Colonic mucosa (tissue), 4 donors: ENCODE results near the gene MAP2K5. TPM values are rescaled to one million over a fixed set of nuclear protein-coding genes. Genes with fewer than 3 reads are reported as not detected.

Experiments
- DNase-seq: peaks from one replicate; pipeline ENCODE4 v3.0.0-alpha.2; 2020
- H3K27ac ChIP-seq: fragments of 200-600 bp; one replicate; pipeline ENCODE4 v1.8.0; 2021
- H3K27me3 ChIP-seq: fragments of 200-600 bp; one replicate; pipeline ENCODE4 v1.8.0; 2021
- H3K36me3 ChIP-seq: fragments of 200-600 bp; one replicate; pipeline ENCODE4 v1.8.0; 2021
- H3K4me1 ChIP-seq: fragments of 200-600 bp; one replicate; pipeline ENCODE4 v1.8.0; 2021; ENCODE audit warnings: mild to moderate bottlenecking
- H3K4me3 ChIP-seq: fragments of 200-600 bp; one replicate; pipeline ENCODE4 v1.8.0; 2021
- H3K9ac ChIP-seq, 2 donors: one replicate each; pipeline ENCODE4 v1.7.0; 2013; ENCODE audit warnings: control low read depth in 2 of 2, low read depth in 2 of 2, low read length in 2 of 2
- H3K9me3 ChIP-seq: fragments of 200-600 bp; one replicate; pipeline ENCODE4 v1.8.0; 2021
- intact Hi-C: fragments of 100-400 bp; cut with DNase I; formaldehyde crosslinking; loops from one replicate; pipeline ENCODE4 v1.14.1; 2022
- total RNA-seq, 2 donors: library from RNA; stranded (reverse); fragmentation: NEBNext Ultra II Directional in 1 of 2; extraction: Animal tissue kit (Norgen Biotek cat#: 25700) in 1 of 2; gene quantifications; one replicate each; pipeline ENCODE4 v1.2.1, GENCODE V29; 2021
- TF ChIP-seq, protein P1 (sequence below): fragments of 200-600 bp; IDR thresholded peaks from one replicate; pipeline ENCODE4 v1.8.0; 2022; ENCODE audit warnings: antibody characterized with exemption, mild to moderate bottlenecking
- donor health status: healthy.
- donor health status: DM: no; HTN: no; CAD: no.
- donor health status: DM: no; HTN: no; CAD: no.

The MAP2K5 gene
- total RNA-seq, 2 donors from 2014 or later: 19.1 to 20.2 TPM

DNA sequence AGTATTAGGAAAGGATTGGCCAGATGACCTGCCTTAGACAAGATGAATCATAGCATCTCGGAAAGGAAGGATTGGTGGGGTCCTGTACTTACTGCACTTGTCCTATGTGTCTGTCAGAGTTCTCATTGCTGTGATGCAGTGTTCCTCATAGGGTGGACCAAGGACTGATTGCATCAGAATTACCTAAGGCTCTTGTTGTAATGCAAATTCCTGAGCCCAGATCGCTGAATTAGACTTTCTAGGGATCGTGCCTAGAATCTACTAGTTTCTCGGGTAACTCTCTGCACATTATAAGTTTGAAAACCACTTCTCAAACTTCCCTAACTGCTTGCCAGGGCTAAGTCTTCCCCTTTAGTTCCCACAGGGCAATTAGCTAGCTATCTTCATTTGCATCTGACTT is 207.9 kb downstream of the MAP2K5 start:
- H3K4me1 ChIP-seq: peaks cover 3% of the 10 kb centered on the region
- DNase-seq: no peak
- H3K27me3 ChIP-seq: no peaks in the 10 kb centered on the region
- H3K9ac ChIP-seq: no peak overlapping the region
- TF ChIP-seq, protein P1, sequence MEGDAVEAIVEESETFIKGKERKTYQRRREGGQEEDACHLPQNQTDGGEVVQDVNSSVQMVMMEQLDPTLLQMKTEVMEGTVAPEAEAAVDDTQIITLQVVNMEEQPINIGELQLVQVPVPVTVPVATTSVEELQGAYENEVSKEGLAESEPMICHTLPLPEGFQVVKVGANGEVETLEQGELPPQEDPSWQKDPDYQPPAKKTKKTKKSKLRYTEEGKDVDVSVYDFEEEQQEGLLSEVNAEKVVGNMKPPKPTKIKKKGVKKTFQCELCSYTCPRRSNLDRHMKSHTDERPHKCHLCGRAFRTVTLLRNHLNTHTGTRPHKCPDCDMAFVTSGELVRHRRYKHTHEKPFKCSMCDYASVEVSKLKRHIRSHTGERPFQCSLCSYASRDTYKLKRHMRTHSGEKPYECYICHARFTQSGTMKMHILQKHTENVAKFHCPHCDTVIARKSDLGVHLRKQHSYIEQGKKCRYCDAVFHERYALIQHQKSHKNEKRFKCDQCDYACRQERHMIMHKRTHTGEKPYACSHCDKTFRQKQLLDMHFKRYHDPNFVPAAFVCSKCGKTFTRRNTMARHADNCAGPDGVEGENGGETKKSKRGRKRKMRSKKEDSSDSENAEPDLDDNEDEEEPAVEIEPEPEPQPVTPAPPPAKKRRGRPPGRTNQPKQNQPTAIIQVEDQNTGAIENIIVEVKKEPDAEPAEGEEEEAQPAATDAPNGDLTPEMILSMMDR: no peak
- H3K27ac ChIP-seq: no peak overlapping the region
- intact Hi-C loops: no loop called here
- no peaks in the 10 kb centered on the region for H3K9me3 ChIP-seq
- no peak overlapping the region for H3K4me3 ChIP-seq
- H3K36me3 ChIP-seq: no peaks in the 10 kb centered on the region

- TF ChIP-seq, protein P1: no peak
- Histone ChIP-seq H3K36me3 (no peaks in the 10 kb centered on the region), H3K4me3 (no peak overlapping the region), H3K9ac (no peak overlapping the region), H3K27ac (no peak overlapping the region), H3K27me3 (no peaks in the 10 kb centered on the region), H3K4me1 (no peaks in the 10 kb centered on the region), H3K9me3 (no peaks in the 10 kb centered on the region)
- DNase-seq: no peak
- intact Hi-C loops: no loop called here
Observed at GRCh38 chr15:67753891-67754290, 211.4 kb downstream of the MAP2K5 start.

DNA sequence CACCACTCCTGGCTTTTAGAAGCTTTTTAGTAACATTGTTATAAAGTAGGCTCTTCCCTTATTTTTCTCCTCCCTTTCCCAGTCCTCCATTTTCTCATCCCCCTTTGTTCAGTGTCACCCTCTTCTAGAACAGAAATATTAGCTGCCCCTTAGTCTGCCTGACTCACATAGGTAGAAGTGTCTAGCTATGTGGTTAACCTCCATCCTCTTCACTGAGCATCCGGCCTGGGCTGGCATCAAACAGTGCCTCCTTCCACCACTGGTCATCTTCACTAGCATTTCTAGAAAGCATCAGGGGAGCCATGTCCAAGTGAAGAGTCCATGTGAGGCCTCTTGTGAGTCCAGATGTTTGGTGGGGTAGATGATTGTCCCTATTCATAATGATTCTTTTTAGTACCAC is 212.8 kb downstream of the MAP2K5 start:
- TF ChIP-seq, protein P1: no peak

DNA sequence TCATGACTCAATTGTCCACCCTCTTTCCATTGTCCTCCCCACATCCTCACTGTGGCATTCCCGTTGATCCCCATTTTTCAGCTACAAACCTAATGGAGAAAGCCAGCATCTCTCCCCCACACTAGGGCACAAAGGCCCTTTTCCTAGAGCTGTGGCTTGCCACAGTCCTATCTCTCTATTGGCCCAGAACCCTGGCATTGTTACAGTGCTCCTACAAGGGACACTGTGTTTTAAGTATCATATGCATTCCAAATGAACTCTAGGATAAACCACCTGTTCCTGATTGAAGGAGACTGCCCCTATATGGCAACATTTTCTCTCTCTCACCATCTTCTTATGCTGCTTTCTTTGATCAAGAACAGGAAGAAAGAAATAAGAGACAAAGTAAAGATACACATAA is 213.4 kb downstream of the MAP2K5 start:
- Histone ChIP-seq H3K36me3 (no peaks in the 10 kb centered on the region), H3K4me1 (no peaks in the 10 kb centered on the region)

More for the DNA sequence above, 212.8 kb downstream of the MAP2K5 start:
- DNase-seq: no peak
- intact Hi-C loops: no loop called here
- H3K4me3 ChIP-seq: no peak overlapping the region
- no peak overlapping the region for H3K27ac ChIP-seq
- H3K9ac ChIP-seq: no peak overlapping the region
- H3K9me3 ChIP-seq: no peaks in the 10 kb centered on the region
- H3K27me3 ChIP-seq: no peaks in the 10 kb centered on the region
- H3K36me3 ChIP-seq: no peaks in the 10 kb centered on the region
- H3K4me1 ChIP-seq: no peaks in the 10 kb centered on the region

DNA sequence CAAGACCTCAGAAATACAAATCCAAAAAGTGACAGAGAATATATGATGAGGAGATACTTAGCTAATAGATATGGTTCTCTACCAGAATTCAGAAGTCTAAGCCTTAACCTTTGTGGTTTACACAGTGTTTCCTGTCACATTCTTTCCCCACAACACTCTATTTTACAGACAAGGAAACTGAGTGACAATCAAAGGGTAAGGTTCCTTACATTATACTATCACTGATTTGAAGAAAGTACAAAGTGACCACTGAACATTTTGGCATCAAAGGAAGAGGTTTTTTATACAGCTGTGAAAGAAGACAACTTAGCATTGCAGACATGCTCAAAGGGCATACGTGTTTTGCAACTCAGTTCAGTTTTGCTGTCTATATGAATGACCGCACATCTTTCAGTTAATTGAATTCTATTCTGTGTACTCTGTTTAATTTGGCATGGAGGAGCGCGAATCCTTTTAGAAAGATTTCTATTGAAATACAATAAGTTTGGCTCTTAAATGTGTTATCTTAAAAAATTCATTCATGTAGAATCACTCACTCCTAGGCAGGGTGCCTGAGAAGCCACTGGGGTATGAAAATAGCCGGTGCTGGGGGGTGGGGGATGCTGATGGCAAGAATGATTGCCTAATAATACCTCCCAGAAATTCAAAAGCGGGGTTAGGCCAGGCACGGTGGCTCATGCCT is 216.3 kb downstream of the MAP2K5 start:
- Histone ChIP-seq H3K36me3 (no peaks in the 10 kb centered on the region), H3K27ac (no peak overlapping the region), H3K4me3 (no peak overlapping the region), H3K9me3 (no peaks in the 10 kb centered on the region), H3K4me1 (no peaks in the 10 kb centered on the region), H3K9ac (no peak overlapping the region), H3K27me3 (no peaks in the 10 kb centered on the region)
- no peak for DNase-seq
- intact Hi-C loops: no loop called here
- TF ChIP-seq, protein P1: no peak

More for the DNA sequence above, 213.4 kb downstream of the MAP2K5 start:
- Histone ChIP-seq H3K4me3 (no peak overlapping the region), H3K9ac (no peak overlapping the region), H3K27ac (no peak overlapping the region), H3K9me3 (no peaks in the 10 kb centered on the region), H3K27me3 (no peaks in the 10 kb centered on the region)
- intact Hi-C loops: no loop called here
- DNase-seq: no peak
- TF ChIP-seq, protein P1: no peak
